ENCODE results near the gene DUSP6. TPM values are rescaled to one million over a fixed set of nuclear protein-coding genes. Genes with fewer than 3 reads are reported as not detected.
A peak's percentile ranks its signal among the peaks of the same experiment; 100 is the strongest.

Gene DUSP6
- total RNA-seq, 2 experiments from 2014 or later, result 11.8 to 14.7 TPM

GRCh38 chr12:89353188-89353822 lies 1.0 kb upstream of the DUSP6 start:
- Histone ChIP-seq H3K27me3 (ENCODE audit: control insufficient read depth in 1 of 2, insufficient read depth in 2 of 2, low read length in 2 of 2) (no peaks in the 10 kb centered on the region), H3K9me3 (ENCODE audit: control insufficient read depth in 1 of 2, insufficient read depth in 1 of 2, low read length in 2 of 2) (no peaks in the 10 kb centered on the region), H3K27ac (ENCODE audit: low read depth in 1 of 2, low read length in 2 of 2) (peak overlapping the region in 1 of 2 donors; percentile 65), H3K4me1 (ENCODE audit: insufficient read depth, low read length) (peaks cover 51% of the 10 kb centered on the region), H3K36me3 (ENCODE audit: insufficient read depth, low read length) (no peaks in the 10 kb centered on the region), H3K4me3 (ENCODE audit: low read length) (peak overlapping the region; percentile 78)
- ChIA-PET CTCF (no interaction called here), POLR2A (interaction anchor here (1.1 to 4.5 kb wide), 10 partner anchors 9 to 356 kb away, joined by 4 to 38 read pairs (median 7); partner anchors contain the start of genes ATP2B1 and POC1B)
- DNase-seq (peak in 9 of 14 experiments; percentile 5 to 64 (median 19)), ATAC-seq (ENCODE audit: poor library complexity) (no peak)
- Mint-ChIP-seq H3K36me3 (ENCODE audit: low read depth) (peaks cover 8% of the 10 kb centered on the region), H3K27me3 (no peaks in the 10 kb centered on the region), H3K9me3 (no peaks in the 10 kb centered on the region), H3K4me3 (peak overlapping the region; percentile 94), H3K27ac (peak overlapping the region; percentile 88), H3K4me1 (ENCODE audit: low read depth) (peaks cover 43% of the 10 kb centered on the region)
- no peak for TF ChIP-seq CTCF (IDR thresholded peaks at IDR 0.05)
- intact Hi-C loops (cut with DNase I, micrococcal nuclease), result loop anchor here (2.0 to 10.0 kb wide), 7 partner anchors 45 to 1211 kb away; partner anchors contain the start of genes CEP290 (in 1 of the 2), POC1B (in 1 of the 2) and TMTC3 (in 1 of the 2)

- intact Hi-C loops (cut with DNase I, micrococcal nuclease), result loop anchor here (2.0 to 10.0 kb wide), 7 partner anchors 47 to 1210 kb away; partner anchors contain the start of genes CEP290 (in 1 of the 2), POC1B (in 1 of the 2) and TMTC3 (in 1 of the 2)
- H3K36me3 ChIP-seq (ENCODE audit: insufficient read depth, low read length), result no peaks in the 10 kb centered on the region
- Mint-ChIP-seq H3K27ac (peak overlapping the region; percentile 88), H3K27me3 (no peaks in the 10 kb centered on the region), H3K9me3 (no peaks in the 10 kb centered on the region), H3K4me1 (ENCODE audit: low read depth) (peaks cover 49% of the 10 kb centered on the region), H3K36me3 (ENCODE audit: low read depth) (peaks cover 8% of the 10 kb centered on the region), H3K4me3 (peak overlapping the region; percentile 94)
- TF ChIP-seq CTCF (IDR thresholded peaks at IDR 0.05), result no peak
- POLR2A ChIA-PET, result interaction anchor here (0.5 to 4.5 kb wide), 16 partner anchors 10 to 391 kb away, joined by 3 to 38 read pairs (median 6); partner anchors contain the start of genes ATP2B1 and POC1B
- peak overlapping the region; percentile 78 for H3K4me3 ChIP-seq (ENCODE audit: low read length)
- H3K9me3 ChIP-seq (ENCODE audit: control insufficient read depth in 1 of 2, insufficient read depth in 1 of 2, low read length in 2 of 2), result no peaks in the 10 kb centered on the region
- CTCF ChIA-PET, result no interaction called here
- peaks cover 51% of the 10 kb centered on the region for H3K4me1 ChIP-seq (ENCODE audit: insufficient read depth, low read length)
- ATAC-seq (ENCODE audit: poor library complexity) (no peak), DNase-seq (no peak)
- H3K27ac ChIP-seq (ENCODE audit: low read depth in 1 of 2, low read length in 2 of 2), result peak overlapping the region in 1 of 2 donors; percentile 65
- H3K27me3 ChIP-seq (ENCODE audit: control insufficient read depth in 1 of 2, insufficient read depth in 2 of 2, low read length in 2 of 2), result no peaks in the 10 kb centered on the region
Measured at GRCh38 chr12:89352242-89352491, 134 bp downstream of the DUSP6 start.

GRCh38 chr12:89351489-89352241 lies 636 bp downstream of the DUSP6 start:
- Mint-ChIP-seq H3K36me3 (ENCODE audit: low read depth) (peaks cover 8% of the 10 kb centered on the region), H3K4me1 (ENCODE audit: low read depth) (peaks cover 54% of the 10 kb centered on the region), H3K27me3 (no peaks in the 10 kb centered on the region), H3K4me3 (peak overlapping the region; percentile 94), H3K27ac (peak overlapping the region; percentile 88), H3K9me3 (no peaks in the 10 kb centered on the region)
- Histone ChIP-seq H3K27me3 (ENCODE audit: control insufficient read depth in 1 of 2, insufficient read depth in 2 of 2, low read length in 2 of 2) (no peaks in the 10 kb centered on the region), H3K36me3 (ENCODE audit: insufficient read depth, low read length) (no peaks in the 10 kb centered on the region), H3K27ac (ENCODE audit: low read depth in 1 of 2, low read length in 2 of 2) (peak overlapping the region in 1 of 2 donors; percentile 65), H3K4me3 (ENCODE audit: low read length) (peak overlapping the region; percentile 78), H3K4me1 (ENCODE audit: insufficient read depth, low read length) (peaks cover 55% of the 10 kb centered on the region), H3K9me3 (ENCODE audit: control insufficient read depth in 1 of 2, insufficient read depth in 1 of 2, low read length in 2 of 2) (no peaks in the 10 kb centered on the region)
- ChIA-PET CTCF (no interaction called here), POLR2A (interaction anchor here (0.5 to 4.5 kb wide), 16 partner anchors 11 to 391 kb away, joined by 3 to 38 read pairs (median 5); partner anchors contain the start of genes ATP2B1 and POC1B)
- intact Hi-C loops (cut with DNase I, micrococcal nuclease), result loop anchor here (2.0 to 10.0 kb wide), 7 partner anchors 47 to 1209 kb away; partner anchors contain the start of genes CEP290 (in 1 of the 2), POC1B (in 1 of the 2) and TMTC3 (in 1 of the 2)
- DNase-seq (peak; percentile 14 to 75 (median 34)), ATAC-seq (ENCODE audit: poor library complexity) (peak; percentile 28)
- no peak for TF ChIP-seq CTCF (IDR thresholded peaks at IDR 0.05)

Measured in CD4-positive, alpha-beta T cell (primary cell).